MM.1S (cell line): ENCODE results near the gene TGFBR3.

Source experiments
- DNase-seq: peaks from one replicate; pipeline ENCODE4 v3.0.0-alpha.2; 2015
- H2AFZ ChIP-seq: fragments of 300-600 bp; sonication (generic); 2 replicates; pipeline ENCODE4 v1.6.0; 2016; ENCODE audit warnings: antibody characterized with exemption, low read length
- H3F3A ChIP-seq: fragments of 300-600 bp; sonication (generic); 2 replicates; pipeline ENCODE4 v1.6.1; 2016; ENCODE audit warnings: mild to moderate bottlenecking, antibody characterized with exemption, low read length, moderate library complexity, mixed read lengths; ENCODE audit not compliant: insufficient read depth
- H3K27ac ChIP-seq: fragments of 300-600 bp; sonication (generic); 2 replicates; pipeline ENCODE4 v1.5.1; 2016; ENCODE audit warnings: mild to moderate bottlenecking, low read length
- H3K27me3 ChIP-seq: fragments of 300-600 bp; sonication (generic); replicated peaks from 2 replicates; pipeline ENCODE4 v1.6.0; 2016; ENCODE audit warnings: low read length; ENCODE audit not compliant: insufficient read depth
- H3K36me3 ChIP-seq: fragments of 300-600 bp; sonication (generic); replicated peaks from 2 replicates; pipeline ENCODE4 v1.6.1; 2016; ENCODE audit warnings: mild to moderate bottlenecking, low read length, mixed read lengths; ENCODE audit not compliant: insufficient read depth
- H3K4me1 ChIP-seq: fragments of 300-600 bp; sonication (generic); 2 replicates; pipeline ENCODE4 v1.6.1; 2016; ENCODE audit warnings: low read length, mixed read lengths
- H3K4me2 ChIP-seq: fragments of 300-600 bp; sonication (generic); 2 replicates; pipeline ENCODE4 v1.6.0; 2016; ENCODE audit warnings: low read depth, low read length
- H3K4me3 ChIP-seq: fragments of 300-600 bp; sonication (generic); 2 replicates; pipeline ENCODE4 v1.5.1; 2016; ENCODE audit warnings: low read length, mixed read lengths
- H3K79me2 ChIP-seq: fragments of 300-600 bp; sonication (generic); 2 replicates; pipeline ENCODE4 v1.6.1; 2016; ENCODE audit warnings: mixed run types, low read length, mixed read lengths
- H3K9ac ChIP-seq: fragments of 300-600 bp; sonication (generic); 2 replicates; pipeline ENCODE4 v1.6.1; 2016; ENCODE audit warnings: low read length, mixed read lengths
- H3K9me2 ChIP-seq: fragments of 300-600 bp; sonication (generic); replicated peaks from 2 replicates; pipeline ENCODE4 v1.6.1; 2016; ENCODE audit warnings: mild to moderate bottlenecking, low read length, mixed read lengths; ENCODE audit not compliant: insufficient read depth
- H3K9me3 ChIP-seq: fragments of 300-600 bp; sonication (generic); replicated peaks from 2 replicates; pipeline ENCODE4 v1.6.1; 2016; ENCODE audit warnings: mild to moderate bottlenecking, low read length, mixed read lengths; ENCODE audit not compliant: insufficient read depth
- H4K20me1 ChIP-seq: fragments of 300-600 bp; sonication (generic); 2 replicates; pipeline ENCODE4 v1.6.1; 2016; ENCODE audit warnings: mild to moderate bottlenecking, low read length, moderate library complexity, mixed read lengths; ENCODE audit not compliant: insufficient read depth
- EZH2 ChIP-seq: fragments of 300-600 bp; sonication (generic); optimal IDR thresholded peaks from 2 replicates; pipeline ENCODE3; 2017; ENCODE audit warnings: low read depth, mild to moderate bottlenecking, antibody characterized with exemption, low read length, mixed read lengths
- EZH2phosphoT487 ChIP-seq: fragments of 300-600 bp; sonication (generic); IDR thresholded peaks from 2 replicates; pipeline ENCODE4 v1.6.1; 2018; ENCODE audit warnings: antibody characterized with exemption, low read length
- TF ChIP-seq, protein P1 (sequence below): fragments of 300-600 bp; sonication (generic); IDR thresholded peaks from 2 replicates; pipeline ENCODE4 v1.5.1; 2016; ENCODE audit warnings: antibody characterized with exemption, low read length, mixed read lengths

Gene TGFBR3

DNA sequence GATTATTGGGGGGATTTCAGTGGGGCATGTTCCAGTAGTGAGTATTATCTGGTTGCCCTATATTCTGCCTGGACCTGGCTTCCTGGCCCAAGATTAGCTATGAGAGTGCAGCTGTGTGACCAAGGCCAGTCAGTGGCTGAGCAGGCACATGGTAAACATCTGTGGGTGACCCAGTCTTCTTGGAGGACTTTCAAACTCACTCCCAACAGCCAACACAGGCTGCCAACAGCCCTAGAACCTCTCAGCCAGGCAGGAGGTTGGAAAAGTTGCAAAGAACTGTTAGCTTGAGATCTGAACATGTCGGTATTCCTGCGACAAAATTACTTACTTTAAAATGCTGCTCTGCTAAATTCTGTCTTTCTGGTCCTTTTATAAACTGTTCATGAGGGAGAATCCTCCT, 192.4 kb downstream of the TGFBR3 start:
- H4K20me1 ChIP-seq = no peaks in the 10 kb centered on the region
- no peaks in the 10 kb centered on the region for H3K9me2 ChIP-seq
- H3K9ac ChIP-seq = no peak overlapping the region
- H3K27me3 ChIP-seq = no peaks in the 10 kb centered on the region
- no peak overlapping the region for H2AFZ ChIP-seq
- H3K36me3 ChIP-seq = no peaks in the 10 kb centered on the region
- no peak for DNase-seq
- no peaks in the 10 kb centered on the region for H3K9me3 ChIP-seq
- H3K79me2 ChIP-seq = no peaks in the 10 kb centered on the region
- TF ChIP-seq EZH2 (no peak), EZH2phosphoT487 (no peak)
- TF ChIP-seq, protein P1, sequence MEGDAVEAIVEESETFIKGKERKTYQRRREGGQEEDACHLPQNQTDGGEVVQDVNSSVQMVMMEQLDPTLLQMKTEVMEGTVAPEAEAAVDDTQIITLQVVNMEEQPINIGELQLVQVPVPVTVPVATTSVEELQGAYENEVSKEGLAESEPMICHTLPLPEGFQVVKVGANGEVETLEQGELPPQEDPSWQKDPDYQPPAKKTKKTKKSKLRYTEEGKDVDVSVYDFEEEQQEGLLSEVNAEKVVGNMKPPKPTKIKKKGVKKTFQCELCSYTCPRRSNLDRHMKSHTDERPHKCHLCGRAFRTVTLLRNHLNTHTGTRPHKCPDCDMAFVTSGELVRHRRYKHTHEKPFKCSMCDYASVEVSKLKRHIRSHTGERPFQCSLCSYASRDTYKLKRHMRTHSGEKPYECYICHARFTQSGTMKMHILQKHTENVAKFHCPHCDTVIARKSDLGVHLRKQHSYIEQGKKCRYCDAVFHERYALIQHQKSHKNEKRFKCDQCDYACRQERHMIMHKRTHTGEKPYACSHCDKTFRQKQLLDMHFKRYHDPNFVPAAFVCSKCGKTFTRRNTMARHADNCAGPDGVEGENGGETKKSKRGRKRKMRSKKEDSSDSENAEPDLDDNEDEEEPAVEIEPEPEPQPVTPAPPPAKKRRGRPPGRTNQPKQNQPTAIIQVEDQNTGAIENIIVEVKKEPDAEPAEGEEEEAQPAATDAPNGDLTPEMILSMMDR = no peak
- no peaks in the 10 kb centered on the region for H3F3A ChIP-seq
- no peaks in the 10 kb centered on the region for H3K4me1 ChIP-seq
- H3K4me3 ChIP-seq = no peak overlapping the region
- no peak overlapping the region for H3K4me2 ChIP-seq
- no peak overlapping the region for H3K27ac ChIP-seq

DNA sequence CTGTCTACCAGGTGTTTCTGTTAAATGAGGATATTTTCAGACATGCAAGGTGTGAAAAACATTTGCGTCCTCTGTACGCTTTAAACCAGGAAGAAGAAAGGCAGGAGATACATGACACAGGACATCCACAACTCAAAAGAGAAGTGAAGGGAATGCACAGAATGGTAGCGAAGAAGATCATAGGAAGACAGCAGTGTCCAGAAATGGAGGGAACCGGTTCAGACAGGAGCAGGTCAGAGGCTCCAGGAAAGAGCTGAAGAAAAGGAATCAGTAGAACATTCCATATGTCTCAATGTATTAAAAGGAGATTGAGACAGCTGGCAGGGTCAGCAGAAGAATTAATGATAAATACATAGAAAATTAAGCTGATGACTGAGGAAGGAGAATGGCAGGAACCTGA, 194.4 kb downstream of the TGFBR3 start:
- no peak overlapping the region for H3K27ac ChIP-seq
- H3K9me3 ChIP-seq = no peaks in the 10 kb centered on the region
- H3K9ac ChIP-seq = no peak overlapping the region
- H3K4me2 ChIP-seq = no peak overlapping the region
- no peaks in the 10 kb centered on the region for H3K79me2 ChIP-seq
- H3K4me3 ChIP-seq = no peak overlapping the region
- H3K9me2 ChIP-seq = no peaks in the 10 kb centered on the region
- DNase-seq = no peak
- no peaks in the 10 kb centered on the region for H3K36me3 ChIP-seq
- no peaks in the 10 kb centered on the region for H3K27me3 ChIP-seq
- H3K4me1 ChIP-seq = no peaks in the 10 kb centered on the region
- no peak overlapping the region for H2AFZ ChIP-seq
- TF ChIP-seq, protein P1 = no peak
- TF ChIP-seq EZH2phosphoT487 (no peak), EZH2 (no peak)
- H3F3A ChIP-seq = no peaks in the 10 kb centered on the region
- no peaks in the 10 kb centered on the region for H4K20me1 ChIP-seq

DNA sequence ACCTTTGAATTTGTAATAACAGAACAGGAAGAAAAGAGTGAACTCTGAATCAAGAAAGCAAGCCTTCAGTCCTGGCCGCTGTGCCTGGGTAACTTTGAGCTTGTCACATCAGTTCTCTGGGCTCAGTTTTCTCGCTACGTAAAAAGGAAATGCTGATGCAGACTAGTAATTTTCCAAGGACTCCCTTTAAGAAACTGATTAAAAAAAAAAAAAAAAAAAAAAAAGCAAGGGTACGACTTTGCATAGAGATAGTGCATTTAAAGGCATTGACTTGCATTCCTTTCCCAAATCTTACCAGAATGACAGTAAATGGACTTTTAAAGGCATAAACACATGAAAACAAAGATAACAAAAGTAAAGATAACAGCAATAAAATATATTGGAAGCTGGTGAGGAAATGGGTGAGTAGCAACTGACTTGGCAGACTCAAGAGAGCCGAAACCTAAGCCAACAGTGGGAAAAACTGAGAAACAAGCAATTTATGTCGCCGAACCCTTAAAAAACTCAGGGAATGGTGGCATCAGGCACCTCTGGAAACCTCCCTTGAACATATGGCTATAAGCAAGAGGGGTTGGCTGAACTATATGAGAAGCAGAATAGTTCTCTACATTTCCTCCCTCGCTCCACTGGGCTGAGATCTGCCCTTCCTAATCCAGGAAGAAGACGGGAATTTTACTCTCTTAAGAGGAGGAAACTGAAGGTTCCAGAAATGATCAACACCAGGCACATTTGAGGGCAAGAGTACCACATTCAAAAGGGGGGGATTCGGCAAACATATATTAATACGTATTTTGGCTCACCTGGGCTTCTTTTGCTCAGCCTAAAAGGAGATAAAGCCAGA, 196.1 kb downstream of the TGFBR3 start:
- DNase-seq = no peak
- H3K9me3 ChIP-seq = no peaks in the 10 kb centered on the region
- H3K36me3 ChIP-seq = no peaks in the 10 kb centered on the region
- H3F3A ChIP-seq = no peaks in the 10 kb centered on the region
- no peak overlapping the region for H3K4me2 ChIP-seq
- TF ChIP-seq, protein P1 = no peak
- H3K27ac ChIP-seq = no peak overlapping the region
- no peak overlapping the region for H3K4me3 ChIP-seq
- no peaks in the 10 kb centered on the region for H3K79me2 ChIP-seq
- no peaks in the 10 kb centered on the region for H4K20me1 ChIP-seq
- H3K27me3 ChIP-seq = no peaks in the 10 kb centered on the region
- H3K4me1 ChIP-seq = no peaks in the 10 kb centered on the region
- H3K9ac ChIP-seq = no peak overlapping the region
- H2AFZ ChIP-seq = no peak overlapping the region
- no peaks in the 10 kb centered on the region for H3K9me2 ChIP-seq
